AG09319 (cell line): ENCODE results near the gene AGPAT3.

ENCODE experiments used
- DNase-seq: peaks from one replicate; pipeline ENCODE4 v3.0.0-alpha.2; 2010; ENCODE audit warnings: low read depth; ENCODE audit errors: extremely low read depth
- CTCF ChIP-seq: IDR thresholded peaks from 2 replicates; pipeline ENCODE4 v1.5.1; 2011; ENCODE audit warnings: low read depth, mild to moderate bottlenecking, inconsistent platforms, low read length, moderate library complexity

AGPAT3 gene

GRCh38 chr21:43928222-43929125, 63.5 kb downstream of the AGPAT3 start:
- TF ChIP-seq CTCF: no peak
- DNase-seq: no peak

GRCh38 chr21:43929217-43929971, 64.4 kb downstream of the AGPAT3 start:
- TF ChIP-seq CTCF: no peak
- no peak for DNase-seq

GRCh38 chr21:43930074-43930847, 65.2 kb downstream of the AGPAT3 start:
- no peak for DNase-seq
- TF ChIP-seq CTCF: no peak

- DNase-seq: no peak
- no peak for TF ChIP-seq CTCF
Measured at GRCh38 chr21:43930848-43931375, 65.9 kb downstream of the AGPAT3 start.

- DNase-seq: no peak
- TF ChIP-seq CTCF: no peak
Measured at GRCh38 chr21:43931489-43931888, 66.5 kb downstream of the AGPAT3 start.

GRCh38 chr21:43932005-43932404, 67.0 kb downstream of the AGPAT3 start:
- no peak for TF ChIP-seq CTCF
- no peak for DNase-seq
